Retinal pigment epithelial cell (primary cell): Measurements from ENCODE around the gene TRIM51G.
"Not testable (repeated sequence)": the region's sequence is repeated elsewhere in the genome, so short reads cannot be mapped to it uniquely, and the experiment has no call there.

ENCODE experiments used
- DNase-seq: peaks from one replicate; pipeline ENCODE4 v3.0.0-alpha.2; 2010; ENCODE audit warnings: low read depth
- H3K4me3 ChIP-seq: 2 replicates; pipeline ENCODE4 v1.5.1; 2011; ENCODE audit warnings: mild to moderate bottlenecking, low read length, control low read depth, moderate library complexity

Gene TRIM51G, protein sequence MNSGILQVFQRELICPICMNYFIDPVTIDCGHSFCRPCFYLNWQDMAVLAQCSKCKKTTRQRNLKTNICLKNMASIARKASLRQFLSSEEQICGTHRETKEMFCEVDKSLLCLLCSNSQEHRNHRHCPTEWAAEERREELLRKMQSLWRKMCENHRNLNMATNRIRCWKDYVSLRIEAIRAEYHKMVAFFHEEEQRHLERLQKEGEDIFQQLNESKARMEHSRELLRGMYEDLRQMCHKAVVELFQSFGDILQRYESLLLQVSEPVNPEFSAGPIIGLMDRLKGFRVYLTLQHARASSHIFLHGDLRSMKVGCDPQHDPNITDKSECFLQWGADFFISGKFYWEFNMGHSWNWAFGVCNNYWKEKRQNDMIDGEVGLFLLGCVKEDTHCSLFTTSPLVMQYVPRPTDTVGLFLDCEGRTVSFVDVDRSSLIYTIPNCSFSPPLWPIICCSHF

DNA sequence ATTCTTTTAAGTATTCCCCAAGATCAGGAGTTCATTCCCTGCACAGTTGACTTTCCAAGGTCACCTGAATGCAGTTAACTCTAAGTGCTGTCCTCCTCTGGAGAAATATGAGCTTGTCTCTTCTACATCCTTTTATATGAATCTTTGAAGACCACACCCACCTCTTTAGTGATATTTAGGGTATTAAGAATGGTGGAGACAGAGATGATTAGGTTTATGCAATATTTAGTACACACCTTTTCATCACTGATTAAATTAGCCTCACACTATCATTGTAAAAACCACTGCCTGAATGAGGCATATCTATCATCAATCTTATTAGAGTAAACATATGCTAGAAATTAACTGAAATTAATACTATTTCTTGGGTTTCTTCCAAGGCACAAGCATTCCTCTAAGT is at the start of gene TRIM51G:
TSS of gene TRIM51G (minus strand) at position 101 of the 400 bp plus-strand sequence. CDS start 2,190 bp downstream, outside the sequence.
- not testable (repeated sequence) for DNase-seq, H3K4me3 ChIP-seq

DNA sequence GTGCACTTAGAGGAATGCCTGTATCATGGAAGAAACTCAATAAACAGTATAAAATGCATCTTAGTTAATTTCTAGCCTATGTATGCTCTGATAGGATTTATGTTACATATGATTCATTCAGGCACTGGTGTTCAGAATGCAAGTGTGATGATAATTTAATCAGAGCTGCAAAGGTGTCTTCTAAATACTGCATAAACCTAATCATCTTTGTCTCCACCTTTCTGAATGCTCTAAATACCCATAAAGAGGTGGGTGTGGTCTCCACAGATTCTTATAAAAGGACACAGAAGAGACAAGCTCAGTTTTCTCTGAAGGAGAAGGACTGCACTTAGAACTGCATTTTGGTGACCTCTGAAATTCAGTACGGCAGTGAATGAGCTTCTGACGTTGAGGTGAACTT is 44.8 kb upstream of the TRIM51G start, which contains the start of gene TRIM49B:
TSS of gene TRIM49B (plus strand) at position 301 of the 400 bp plus-strand sequence. CDS start 2,777 bp downstream, outside the sequence.
- H3K4me3 ChIP-seq, DNase-seq: not testable (repeated sequence)

DNA sequence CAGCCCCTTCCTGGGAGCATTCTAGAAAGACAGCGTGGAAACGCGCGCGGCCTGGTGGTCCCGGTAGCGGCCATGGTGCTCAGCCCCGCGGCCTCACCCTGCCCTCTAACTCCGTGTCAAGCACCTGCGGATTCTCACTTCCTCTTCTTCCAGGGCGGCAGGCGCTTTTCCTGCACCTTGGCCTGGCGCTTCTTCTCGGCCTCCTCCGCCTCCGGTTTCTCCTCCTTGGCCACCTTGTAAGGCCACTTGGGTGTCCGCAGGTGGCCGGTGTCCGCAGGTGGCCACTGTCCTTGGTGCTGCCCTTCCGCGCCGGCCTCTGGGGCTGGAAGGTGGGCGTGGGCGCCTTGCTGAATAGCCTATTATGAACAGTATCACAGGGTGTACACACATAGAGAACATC is 15.1 kb downstream of the TRIM51G start:
- not testable (repeated sequence) for DNase-seq, H3K4me3 ChIP-seq

DNA sequence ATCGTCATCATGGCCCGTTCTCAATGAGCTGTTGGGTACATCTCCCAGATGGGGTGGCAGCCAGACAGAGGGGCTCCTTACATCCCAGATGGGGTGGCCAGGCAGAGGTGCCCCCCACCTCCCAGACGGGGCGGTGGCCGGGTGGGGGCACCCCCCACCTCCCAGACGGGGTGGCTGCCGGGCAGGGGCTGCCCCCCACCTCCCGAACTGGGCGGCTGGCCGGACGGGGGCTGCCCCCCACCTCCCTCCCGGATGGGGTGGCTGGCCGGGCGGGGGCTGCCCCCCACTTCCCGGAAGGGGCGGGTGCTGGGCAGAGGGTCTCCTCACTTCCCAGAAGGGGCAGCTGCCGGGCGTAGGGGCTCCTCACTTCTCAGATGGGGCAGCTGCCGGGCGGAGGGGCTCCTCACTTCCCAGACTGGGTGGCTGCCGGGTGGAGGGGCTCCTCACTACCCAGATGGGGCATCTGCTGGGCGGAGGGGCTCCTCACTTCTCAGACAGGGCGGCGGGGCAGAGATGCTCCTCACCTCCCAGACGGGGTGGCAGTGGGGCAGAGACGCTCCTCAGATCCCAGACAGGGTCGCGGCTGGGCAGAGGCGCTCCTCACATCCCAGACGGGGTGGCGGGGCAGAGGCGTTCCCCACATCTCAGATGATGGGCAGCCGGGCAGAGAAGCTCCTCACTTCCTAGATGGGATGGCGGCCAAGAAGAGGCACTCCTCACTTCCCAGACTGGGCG is 28.2 kb downstream of the TRIM51G start:
- DNase-seq, H3K4me3 ChIP-seq: not testable (repeated sequence)

DNA sequence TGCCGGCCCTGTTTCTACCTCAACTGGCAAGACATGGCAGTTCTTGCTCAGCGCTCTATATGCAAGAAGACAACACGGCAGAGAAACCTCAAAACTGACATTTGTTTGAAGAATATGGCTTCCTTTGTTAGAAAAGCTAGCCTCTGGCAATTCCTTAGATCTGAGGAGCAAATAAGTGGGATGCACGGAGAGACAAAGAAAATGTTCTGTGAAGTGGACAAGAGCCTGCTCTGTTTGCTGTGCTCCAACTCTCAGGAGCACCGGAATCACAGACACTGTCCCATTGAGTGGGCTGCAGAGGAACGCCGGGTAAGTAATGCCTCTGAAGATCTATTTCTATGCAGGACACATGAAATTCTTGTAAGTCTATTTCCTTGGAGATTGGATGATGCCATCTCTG is 37.9 kb downstream of the TRIM51G start:
- DNase-seq, H3K4me3 ChIP-seq: not testable (repeated sequence)
